Stimulated activated CD8-positive, alpha-beta memory T cell treated with anti-CD3 and anti-CD28 coated beads, Interleukin-7, amount 100 ng/mL, for 1 hour (primary cell): ENCODE data around the gene SF1.
A peak's percentile ranks its signal among the peaks of the same experiment; 100 is the strongest.
"Not testable (repeated sequence)": the region's sequence is repeated elsewhere in the genome, so short reads cannot be mapped to it uniquely, and the experiment has no call there.

Source experiments
- DNase-seq, 2 donors: peaks; one replicate each; pipeline ENCODE4 v3.0.0-alpha.2; 2020; ENCODE audit warnings: low read depth in 2 of 2

SF1 gene, protein sequence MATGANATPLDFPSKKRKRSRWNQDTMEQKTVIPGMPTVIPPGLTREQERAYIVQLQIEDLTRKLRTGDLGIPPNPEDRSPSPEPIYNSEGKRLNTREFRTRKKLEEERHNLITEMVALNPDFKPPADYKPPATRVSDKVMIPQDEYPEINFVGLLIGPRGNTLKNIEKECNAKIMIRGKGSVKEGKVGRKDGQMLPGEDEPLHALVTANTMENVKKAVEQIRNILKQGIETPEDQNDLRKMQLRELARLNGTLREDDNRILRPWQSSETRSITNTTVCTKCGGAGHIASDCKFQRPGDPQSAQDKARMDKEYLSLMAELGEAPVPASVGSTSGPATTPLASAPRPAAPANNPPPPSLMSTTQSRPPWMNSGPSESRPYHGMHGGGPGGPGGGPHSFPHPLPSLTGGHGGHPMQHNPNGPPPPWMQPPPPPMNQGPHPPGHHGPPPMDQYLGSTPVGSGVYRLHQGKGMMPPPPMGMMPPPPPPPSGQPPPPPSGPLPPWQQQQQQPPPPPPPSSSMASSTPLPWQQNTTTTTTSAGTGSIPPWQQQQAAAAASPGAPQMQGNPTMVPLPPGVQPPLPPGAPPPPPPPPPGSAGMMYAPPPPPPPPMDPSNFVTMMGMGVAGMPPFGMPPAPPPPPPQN

DNA sequence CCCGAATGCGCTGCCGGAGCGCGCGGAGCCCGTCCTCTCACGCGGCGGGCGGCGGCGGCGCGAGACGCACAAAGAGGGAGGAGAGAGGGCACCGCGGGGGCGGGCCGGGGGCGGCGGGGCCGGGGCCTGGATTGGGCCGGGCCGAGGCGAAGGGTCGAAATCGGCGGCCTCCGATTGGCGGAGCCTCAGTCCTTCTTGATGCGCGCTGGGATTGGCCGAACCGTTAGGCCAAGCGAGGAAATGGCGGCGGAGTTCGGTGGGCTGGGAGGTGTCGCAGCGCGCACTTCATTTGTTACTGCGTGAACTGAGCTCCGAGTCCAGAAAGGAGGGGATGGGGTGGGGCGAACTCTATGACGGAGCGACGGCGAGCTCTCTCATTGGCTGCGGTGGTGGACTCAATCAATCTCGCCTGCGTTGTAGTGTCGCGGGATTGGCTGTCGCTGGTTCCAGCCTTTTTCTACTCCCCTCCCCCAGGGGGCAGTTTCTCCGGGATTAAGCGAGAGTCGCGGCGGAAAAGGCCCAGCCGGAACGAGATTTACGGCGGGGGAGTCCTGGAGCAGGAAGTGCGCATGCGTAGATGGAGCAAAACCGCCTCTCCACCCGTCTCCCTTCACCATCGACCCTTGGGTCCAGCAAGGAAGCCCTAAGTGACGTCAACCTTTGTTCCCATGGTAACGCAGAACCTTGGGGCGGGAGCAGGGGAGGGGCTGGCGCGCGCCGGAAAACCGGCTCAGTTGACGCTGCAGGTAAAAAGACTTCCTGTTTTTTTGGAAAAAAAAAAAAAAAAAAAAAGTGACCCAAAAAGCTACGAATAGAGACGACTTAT is at the start of gene SF1:
Gene SF1, minus strand, starts transcription at position 70 of the 826 bp plus-strand sequence. CDS start 150 bp downstream, outside the sequence.
- DNase-seq, result peak; percentile 96

DNA sequence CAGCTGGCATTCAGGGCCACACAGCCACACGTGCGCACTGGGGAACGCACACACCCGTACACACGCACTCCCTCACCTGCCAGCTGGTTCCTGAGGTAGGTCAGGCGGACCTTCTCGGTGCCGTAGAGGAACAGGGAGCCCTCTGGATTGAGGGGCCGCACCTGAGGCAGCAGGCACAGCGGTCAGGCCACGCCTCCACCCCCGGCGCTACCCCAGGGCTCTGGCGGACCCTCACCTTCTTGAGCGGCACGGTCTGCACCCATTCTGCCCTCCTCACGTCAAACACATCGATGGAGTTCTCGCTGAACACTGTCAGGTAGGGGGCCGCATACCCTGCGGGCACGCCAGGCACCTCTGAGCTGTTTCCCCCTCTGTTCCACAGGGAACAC is 49.1 kb upstream of the SF1 start:
- DNase-seq, result no peak

DNA sequence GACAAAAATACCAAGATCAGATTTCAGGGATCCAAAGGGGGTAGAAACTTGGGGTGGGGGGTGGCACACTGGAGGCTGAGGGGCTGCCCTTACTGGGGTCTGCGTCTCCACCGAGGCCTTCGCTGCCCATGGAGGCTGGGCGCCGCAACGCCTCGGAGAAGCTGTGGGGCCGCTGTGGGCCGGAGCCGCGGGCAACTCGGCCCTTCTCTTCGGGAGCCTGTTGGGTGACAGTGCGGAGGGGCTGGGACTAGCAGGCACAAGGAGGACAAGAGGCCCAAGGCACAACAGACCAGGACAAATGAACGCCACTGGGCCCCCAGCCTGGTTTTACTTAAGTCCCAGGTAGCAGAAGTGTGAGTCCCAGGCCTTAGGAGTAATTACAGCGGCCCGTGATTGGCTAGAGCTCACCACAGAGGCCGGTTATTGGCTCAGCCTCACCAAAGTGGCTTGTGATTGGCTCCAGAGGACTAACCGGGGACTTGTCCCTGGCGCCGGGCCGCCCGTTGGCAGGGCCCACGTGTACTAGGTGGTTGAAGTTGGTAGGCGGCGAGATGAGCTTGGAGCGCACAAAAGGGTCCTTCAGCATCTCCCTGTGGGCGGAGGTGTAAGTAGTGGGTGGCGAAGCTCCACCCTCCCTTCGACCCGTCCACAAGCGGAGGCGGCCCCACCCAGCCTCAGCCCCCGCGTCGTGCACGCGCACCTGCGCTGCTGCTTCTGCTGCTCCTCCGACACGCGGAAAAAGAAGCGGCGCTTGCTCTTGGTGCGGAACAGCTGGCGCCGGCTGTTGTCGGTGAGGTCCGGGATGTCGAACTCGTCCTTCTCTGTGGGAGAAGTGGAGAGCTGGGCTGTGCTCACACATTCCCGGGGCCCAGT is 48.5 kb upstream of the SF1 start:
- DNase-seq, result no peak

DNA sequence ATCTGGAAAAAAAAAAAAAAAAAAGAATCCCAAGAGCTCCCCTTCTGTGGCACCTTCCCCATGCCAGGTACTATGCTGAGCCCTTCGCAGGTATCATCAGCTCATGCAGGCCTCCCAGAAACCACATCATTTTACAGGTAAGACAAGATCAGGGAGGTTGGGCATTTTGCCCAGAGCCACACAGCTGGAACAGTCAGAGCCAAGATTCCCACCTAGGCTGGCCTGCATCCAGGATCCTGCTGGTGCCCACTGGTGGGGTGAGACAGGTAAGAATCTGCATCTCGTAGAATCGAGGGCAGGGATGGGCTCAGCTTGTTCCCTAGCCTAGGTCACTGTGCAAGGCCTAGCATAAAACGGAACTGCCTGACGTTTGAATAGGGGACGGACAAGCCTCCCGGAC is 47.7 kb upstream of the SF1 start:
- no peak for DNase-seq

DNA sequence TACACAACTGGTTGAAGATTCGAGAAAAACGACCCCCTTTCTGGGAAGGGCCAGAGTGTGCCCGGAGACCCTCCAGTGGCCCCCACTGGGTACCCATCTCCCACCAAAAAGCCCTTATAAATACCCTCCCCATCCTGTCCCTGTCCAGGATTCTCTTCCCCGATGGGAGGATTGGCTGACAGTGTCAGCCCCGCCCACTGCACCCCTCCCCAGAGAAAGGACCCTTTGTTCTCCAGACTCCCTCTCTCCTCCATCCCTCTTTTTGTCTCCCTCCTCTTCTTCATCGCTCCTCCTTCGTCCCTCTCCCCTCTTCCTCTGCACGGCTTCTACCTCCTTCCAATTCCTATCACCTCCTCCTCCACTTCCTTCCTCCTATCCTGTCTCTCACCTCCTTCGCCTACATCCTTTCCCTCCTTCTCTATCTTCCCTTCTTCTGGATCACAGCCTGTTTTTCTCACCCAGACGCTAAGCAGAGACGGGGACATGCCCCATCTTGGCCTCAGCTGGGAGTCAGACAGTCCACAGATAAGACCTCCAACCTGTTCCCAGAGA is 45.3 kb upstream of the SF1 start:
- DNase-seq, result no peak

DNA sequence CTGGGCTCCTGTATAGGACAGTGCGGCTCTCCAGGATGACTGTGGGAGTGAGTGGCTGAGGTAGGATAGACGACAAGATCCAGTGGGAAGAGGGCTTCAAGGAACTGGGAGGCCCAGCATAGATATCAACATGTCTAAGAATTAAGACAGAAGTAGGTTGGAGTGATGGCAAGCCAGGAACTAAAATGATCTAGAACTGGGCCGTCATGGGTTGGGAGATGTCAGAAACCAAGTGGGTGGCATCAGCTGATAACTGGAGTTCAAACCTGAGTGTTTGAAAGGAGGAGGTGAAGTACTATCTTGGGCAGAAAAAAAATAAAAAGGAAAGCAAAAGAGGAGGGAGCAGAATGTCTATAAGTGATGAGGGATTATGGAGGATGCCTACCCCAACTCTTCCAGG is 39.1 kb upstream of the SF1 start:
- DNase-seq, result no peak

DNA sequence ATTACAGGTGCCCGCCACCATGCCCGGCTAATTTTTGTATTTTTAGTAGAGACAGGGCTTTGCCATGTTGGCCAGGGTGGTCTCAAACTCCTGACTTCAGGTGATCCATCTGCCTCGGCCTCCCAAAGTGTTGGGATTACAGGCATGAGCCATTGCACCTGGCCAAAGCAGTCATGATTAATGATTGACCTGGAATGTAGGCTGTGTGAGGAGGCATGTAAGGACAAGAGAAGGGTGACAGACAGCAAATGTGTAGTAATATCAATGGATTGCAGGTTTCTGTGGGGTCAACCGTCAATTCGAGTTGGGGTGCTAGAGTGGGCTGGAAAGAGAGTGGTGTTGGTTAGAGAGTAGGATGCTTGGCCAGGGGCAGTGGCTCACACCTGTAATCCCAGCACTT is 37.1 kb upstream of the SF1 start:
- DNase-seq, result not testable (repeated sequence)

DNA sequence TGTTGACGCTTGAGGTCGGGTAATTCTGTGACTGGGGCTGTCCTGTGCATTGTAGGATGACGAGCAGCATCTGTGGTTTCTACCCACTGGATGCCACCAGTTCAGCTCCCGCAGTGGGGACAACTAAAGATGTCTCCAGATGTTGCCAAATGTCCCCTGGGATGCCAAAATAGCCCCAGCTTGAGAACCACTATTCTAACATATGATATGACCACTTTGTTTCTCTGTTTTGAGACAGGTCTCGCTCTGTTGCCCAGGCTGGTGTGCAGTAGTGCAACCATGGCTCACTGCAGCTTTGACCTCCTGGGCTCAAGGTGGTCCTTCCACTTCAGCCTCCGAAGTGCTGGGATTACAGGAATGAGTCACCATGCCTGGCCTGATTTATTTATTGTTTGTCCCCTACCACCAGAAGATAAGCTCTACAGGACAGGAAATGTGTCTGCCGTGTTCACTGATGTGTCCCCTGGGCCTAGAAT is 36.4 kb upstream of the SF1 start:
- no peak for DNase-seq

DNA sequence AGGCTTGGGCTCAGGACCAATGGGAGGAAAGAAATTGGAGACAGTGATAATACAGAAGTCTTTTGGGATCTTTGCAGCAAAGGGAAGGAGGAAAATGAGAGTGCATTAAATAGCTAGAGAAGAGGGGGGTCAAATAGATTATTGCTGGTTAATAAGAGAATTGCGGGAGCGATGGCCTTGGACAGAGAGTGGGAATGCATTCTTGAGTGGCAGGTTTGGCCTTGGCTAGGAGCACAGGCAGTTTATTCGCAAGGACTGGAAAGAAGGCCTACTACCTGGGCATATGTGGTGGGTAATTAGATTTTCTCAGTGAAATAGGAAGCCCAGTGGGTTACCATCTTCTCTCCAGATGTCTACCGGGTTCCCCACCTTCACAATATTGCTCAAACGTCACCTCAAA is 35.5 kb upstream of the SF1 start:
- no peak for DNase-seq

DNA sequence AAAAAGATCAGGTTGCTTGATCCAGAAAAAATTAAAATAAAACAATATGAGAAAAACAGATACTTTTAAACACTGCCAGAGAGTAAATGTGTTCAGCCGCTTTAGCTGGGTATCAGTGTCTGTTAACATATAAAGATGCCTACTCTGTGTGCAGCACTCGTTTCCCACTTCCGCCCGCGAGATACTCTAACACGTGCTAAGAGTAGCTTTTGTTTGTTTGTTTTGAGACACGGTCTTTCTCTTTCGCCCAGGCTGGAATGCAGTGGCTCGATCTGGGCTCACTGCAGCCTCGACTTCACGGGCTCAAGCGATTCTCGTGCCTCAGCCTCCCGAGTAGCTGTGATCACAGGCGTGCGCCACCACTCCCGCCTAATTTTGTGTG is 32.5 kb upstream of the SF1 start:
- DNase-seq, result no peak

DNA sequence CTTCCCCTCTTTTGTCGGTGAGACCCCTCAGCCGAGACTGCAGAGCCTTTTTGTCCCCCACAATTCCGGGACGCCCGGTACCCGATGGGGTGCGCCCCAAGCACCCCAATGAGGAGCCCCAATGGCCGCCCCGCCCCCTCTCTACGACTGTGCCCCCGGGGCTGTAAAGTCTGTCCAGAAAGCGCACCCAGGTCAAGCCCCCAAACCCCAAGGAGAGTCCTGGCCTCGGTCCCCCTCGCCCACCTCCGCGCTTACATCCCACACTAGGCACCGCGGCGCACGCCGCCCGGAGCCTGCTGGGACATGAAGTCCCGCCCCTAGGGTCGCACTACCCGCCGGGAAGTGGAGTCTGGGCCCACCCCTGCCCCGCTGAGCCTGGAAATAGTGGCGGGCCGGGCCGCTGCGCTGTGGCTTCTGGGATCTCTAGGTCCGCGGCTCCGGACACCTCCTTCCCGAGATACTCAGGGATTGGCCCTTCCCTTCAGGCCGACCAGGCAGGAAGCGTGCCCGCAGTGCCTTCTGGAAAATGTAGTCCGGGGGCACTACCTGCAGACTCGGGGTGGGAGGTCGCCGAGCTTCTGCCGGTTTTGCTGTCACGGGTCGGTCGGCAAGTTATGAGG is 32.0 kb upstream of the SF1 start, which contains the start of gene MEN1:
Gene MEN1, minus strand, starts transcription at position 281 of the 620 bp plus-strand sequence. CDS start 442 bp downstream, outside the sequence.
- DNase-seq, result peak; percentile 46 to 50

DNA sequence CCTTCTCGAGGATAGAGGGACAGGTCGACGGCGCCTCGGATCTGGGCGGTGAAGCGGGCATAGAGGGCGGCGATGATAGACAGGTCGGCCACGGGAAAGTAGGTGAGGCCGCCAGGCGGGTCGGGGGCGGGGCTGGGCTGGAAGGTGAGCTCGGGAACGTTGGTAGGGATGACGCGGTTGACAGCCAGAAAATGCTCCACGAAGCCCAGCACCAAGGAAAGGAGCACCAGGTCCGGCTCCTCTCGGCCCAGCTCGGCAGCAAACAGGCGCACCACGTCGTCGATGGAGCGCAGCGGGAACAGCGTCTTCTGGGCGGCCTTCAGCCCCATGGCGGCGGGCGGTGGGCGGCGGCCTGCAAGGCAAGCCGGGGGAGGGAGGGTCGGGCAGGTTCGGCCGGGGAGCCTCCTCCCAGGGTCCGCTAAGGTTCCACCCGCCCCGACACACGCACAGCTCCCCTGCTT is 31.5 kb upstream of the SF1 start:
- DNase-seq, result no peak

DNA sequence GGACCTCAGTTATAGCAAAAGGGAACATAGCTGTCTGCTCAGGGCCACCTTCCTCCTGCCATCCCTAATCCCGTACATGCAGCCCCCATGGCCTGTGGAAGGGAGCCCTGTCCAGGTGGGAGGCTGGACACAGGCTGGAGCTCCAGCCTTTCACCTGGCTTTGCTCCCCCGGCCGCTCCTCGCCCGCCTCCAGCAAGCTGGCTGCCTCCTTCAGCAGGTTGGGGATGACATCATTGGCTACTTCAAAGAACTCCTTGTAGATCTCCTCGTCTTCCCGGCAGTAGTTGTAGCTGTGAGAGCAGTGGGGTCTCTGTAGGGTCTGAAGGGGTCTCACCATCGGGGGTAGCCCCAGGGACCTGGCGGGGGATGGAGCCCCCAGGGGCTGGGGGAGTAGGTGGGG is 27.1 kb upstream of the SF1 start:
- DNase-seq, result no peak

DNA sequence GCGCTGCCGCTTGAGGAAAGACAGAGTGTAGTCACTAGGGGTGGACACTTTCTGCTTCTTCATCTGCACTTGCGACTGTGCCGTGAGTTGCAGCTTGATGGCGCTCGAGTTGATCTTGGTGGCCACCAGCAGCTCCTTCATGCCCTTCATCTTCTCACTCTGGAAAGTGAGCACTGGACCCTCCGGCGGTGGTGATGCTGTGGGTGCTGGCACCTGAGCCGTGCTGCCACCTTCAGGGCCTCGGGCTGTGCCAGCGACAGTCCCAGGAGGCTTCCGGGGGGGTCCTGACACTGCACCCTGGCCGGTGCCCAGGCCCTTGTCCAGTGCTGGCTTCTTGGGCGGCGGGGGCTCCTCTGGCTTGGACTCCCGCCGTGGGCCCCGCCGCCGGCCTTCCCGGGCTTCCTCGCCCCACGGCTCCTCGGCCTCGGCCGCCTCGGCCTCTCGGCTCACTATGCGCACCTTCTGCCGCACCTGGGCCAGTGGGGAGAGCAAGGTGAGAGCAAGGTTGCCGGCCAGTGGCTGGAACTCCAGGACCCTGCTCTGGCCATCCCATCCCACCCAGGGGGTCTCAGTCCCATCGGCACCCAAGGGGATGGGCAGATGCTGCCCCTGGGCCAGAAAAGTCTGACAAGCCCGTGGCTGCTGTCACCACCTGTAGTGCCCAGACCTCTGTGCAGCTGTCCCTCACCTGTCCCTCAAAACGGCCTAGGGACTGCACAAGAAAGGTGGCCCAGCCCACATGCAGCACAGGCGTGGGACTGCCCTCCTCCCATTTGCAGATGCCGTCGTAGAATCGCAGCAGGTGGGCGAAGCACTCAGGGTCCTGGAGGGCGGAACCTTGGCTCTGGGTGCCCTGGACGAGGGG is 26.2 kb upstream of the SF1 start:
- DNase-seq, result no peak

DNA sequence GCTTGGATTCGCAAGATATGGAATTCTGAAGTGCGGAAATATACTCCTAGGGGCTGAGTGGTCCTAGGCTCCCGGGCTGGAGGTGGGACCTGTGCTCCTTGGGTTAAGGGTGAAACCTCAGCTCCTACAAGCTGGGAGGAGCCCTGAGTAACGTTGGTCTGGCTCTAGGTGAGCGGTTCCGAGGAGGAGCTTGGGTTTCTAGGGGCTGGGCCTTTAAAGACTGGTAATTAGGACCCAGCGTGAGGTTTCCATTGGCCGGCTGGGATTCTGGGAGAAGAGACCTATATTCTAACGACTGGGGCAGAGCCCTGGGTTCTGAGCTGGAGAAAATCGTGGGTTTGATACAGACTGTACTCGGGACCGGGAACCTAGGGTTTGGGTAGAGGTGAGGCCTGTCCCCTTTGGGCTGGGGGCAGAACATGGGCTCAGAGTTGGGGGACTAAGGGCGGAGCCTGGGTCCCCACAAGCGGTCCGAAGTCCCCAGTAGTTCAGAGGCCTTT is 25.6 kb upstream of the SF1 start:
- no peak for DNase-seq

DNA sequence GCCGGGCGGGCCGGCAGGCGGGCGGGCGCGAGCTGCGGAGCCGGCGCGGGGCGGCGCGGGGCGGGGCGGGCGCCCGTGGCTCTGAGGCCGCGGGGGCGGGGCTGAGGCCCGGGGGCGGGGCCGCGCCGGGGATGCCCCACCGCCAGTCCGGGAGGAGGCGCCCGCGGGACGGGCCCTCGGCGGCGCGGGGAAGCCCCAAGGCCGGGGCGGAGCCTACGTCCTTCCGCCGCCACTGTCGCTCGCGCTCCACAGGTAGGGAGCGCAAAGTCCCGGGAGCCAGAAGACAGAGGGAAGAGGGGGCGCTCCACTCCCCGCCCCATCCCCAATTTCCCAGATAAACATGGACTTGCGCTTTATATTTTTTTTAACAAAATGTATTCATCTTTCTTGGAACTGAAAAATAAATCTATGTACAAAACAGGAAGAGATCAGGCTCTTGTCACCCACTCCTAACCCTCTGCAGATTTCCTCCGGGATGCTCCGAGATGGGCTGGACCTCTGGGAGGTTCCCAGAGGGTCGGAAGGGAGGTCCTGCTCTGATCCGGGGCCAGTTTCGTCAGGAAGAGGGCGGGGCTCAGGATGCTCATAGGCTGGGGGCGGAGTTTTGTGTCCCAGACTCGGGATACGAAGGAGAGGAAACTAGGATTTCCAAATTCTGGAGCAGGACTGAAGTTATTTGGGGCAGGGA is 25.0 kb upstream of the SF1 start, which contains the start of gene MAP4K2:
Gene MAP4K2, minus strand, starts transcription at position 57 of the 688 bp plus-strand sequence. CDS start 65 bp downstream, outside the sequence.
- DNase-seq, result peak; percentile 71 to 75

DNA sequence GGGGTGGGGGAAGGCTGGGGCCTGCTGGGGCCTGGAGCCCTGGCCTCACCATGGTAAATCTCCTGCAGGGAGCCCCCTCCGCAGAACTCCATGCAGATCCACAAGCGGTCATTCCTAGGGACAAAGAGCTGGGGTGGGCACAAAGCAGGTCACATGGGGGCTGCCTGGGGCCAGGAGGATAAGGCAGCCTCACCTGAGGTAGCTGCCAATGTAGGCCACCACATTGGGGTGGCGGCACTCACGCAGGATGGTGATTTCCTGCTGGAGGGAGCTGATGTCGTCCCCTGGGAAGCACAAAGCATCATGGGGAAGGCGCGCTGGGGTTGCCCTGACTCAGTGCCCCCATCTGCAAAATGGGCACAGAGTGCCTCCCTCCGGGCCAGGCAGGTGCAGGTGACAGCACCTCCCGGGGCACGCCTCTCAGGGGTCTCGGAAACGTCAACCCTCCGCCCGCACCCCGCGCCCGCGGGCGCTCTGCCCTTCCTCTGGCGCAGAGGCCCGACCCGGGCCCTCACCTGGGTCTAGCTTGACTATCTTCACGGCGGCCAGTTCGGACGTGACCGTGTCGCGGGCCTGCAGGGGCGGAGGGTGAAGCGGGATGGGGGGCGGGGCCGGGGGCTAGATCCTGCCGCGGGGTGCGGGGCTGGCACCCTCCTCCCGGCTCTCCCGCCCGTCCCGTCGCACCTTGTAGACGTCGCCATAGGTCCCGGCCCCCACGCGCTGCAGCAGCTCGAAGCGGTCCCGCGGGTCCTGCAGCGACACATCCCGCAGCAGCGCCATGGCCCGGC is 24.2 kb upstream of the SF1 start:
- no peak for DNase-seq
